GM23338 (cell line): ENCODE results near the gene CLTA. TPM values are rescaled to one million over a fixed set of nuclear protein-coding genes. Genes with fewer than 3 reads are reported as not detected.

ENCODE experiments used
- ETS1 ChIP-seq: IDR thresholded peaks from 2 replicates; pipeline ENCODE4 v1.6.1; 2016; ENCODE audit warnings: antibody characterized with exemption
- EZH2 ChIP-seq: fragments of 200-600 bp; sonication (generic); IDR thresholded peaks from one replicate; pipeline ENCODE4 v1.8.0; 2017; ENCODE audit warnings: antibody characterized with exemption, mild to moderate bottlenecking, low read depth; ENCODE audit not compliant: unreplicated experiment
- JUNB ChIP-seq: IDR thresholded peaks from one replicate; pipeline ENCODE4 v1.6.1; 2016; ENCODE audit warnings: antibody characterized with exemption; ENCODE audit not compliant: unreplicated experiment
- POLR2AphosphoS5 ChIP-seq: IDR thresholded peaks from 2 replicates; pipeline ENCODE4 v1.6.1; 2016; ENCODE audit warnings: antibody characterized with exemption, low read depth
- REST ChIP-seq: IDR thresholded peaks from one replicate; pipeline ENCODE4 v1.6.1; 2018; ENCODE audit warnings: antibody characterized with exemption; ENCODE audit not compliant: unreplicated experiment
- ZNF114 ChIP-seq: fragments of 250-450 bp; sonication (Bioruptor Pico); IDR thresholded peaks from 2 replicates; pipeline ENCODE4 v1.5.0; 2020; ENCODE audit warnings: mild to moderate bottlenecking, moderate library complexity
- ZNF462 ChIP-seq: fragments of 250-450 bp; sonication (Bioruptor Pico); IDR thresholded peaks from 2 replicates; pipeline ENCODE4 v1.5.0; 2020; ENCODE audit warnings: mild to moderate bottlenecking, moderate library complexity
- polyA plus RNA-seq: library from polyadenylated mRNA; unstranded; fragments of >200 nt; fragmentation: Nextera tagmentation; extraction: Ambion mirVana; gene quantifications from 2 replicates; pipeline ENCODE4 v1.2.1, GENCODE V29; 2016
- total RNA-seq: library from RNA; depleted of rRNA; stranded (reverse); fragments of >200 nt; shearing (Covaris generic); gene quantifications from 2 replicates; pipeline ENCODE4 v1.2.3, GENCODE V29; 2014

CLTA gene
- total and polyA plus RNA-seq, 2 experiments from 2014 or later = 223 to 259 TPM

- TF ChIP-seq ZNF462 (no peak), REST (no peak), POLR2AphosphoS5 (no peak), ETS1 (no peak), JUNB (no peak), EZH2 (no peak), ZNF114 (CRISPR knock-in tag) (no peak)
Measured at GRCh38 chr9:36188212-36188611, 2.5 kb upstream of the CLTA start (continued).
